Panc1 (cell line): ENCODE measurements around the gene NOTO. TPM values are rescaled to one million over a fixed set of nuclear protein-coding genes. Genes with fewer than 3 reads are reported as not detected.
A peak's percentile ranks its signal among the peaks of the same experiment; 100 is the strongest.

ENCODE experiments used
- ATAC-seq: fragments of 200-7000 bp; cut with Tn5 transposase; 2 replicates; pipeline ENCODE4 v1.9.1; 2020; ENCODE audit warnings: mild to moderate bottlenecking, moderate library complexity
- BruUV-seq: library from RNA; stranded (reverse); fragments of 400-500 nt; replicated peaks from 2 replicates; lab custom pipeline; 2021; lab: Mats Ljungman, UMichigan
- CTCF ChIA-PET: fragments of 300-600 bp; sonication (Branson Sonifier 250); formaldehyde crosslinking; loops from one replicate; lab custom pipeline; 2022; ENCODE audit warnings: antibody characterized with exemption; lab: Charles Lee
- POLR2A ChIA-PET: fragments of 300-600 bp; sonication (Branson Sonifier 250); formaldehyde crosslinking; loops from one replicate; lab custom pipeline; 2022; ENCODE audit warnings: antibody characterized with exemption; lab: Charles Lee
- DNase-seq: peaks from one replicate; pipeline ENCODE4 v3.0.0-alpha.2; 2010; ENCODE audit warnings: low read depth, low spot score
- H3K27ac ChIP-seq: 2 replicates; pipeline ENCODE4 v1.5.1; 2011; ENCODE audit warnings: mild to moderate bottlenecking, low read length, inconsistent platforms
- H3K27me3 ChIP-seq: fragments of 200-500 bp; sonication (Bioruptor generic); 2 replicates; pipeline ENCODE4 v1.6.0; 2014; ENCODE audit warnings: low read length, inconsistent platforms; ENCODE audit not compliant: control insufficient read depth, insufficient read depth
- H3K36me3 ChIP-seq: fragments of 200-500 bp; sonication (Bioruptor generic); 2 replicates; pipeline ENCODE4 v1.5.1; 2014; ENCODE audit warnings: inconsistent platforms, mild to moderate bottlenecking, low read length, moderate library complexity; ENCODE audit not compliant: control insufficient read depth, insufficient read depth
- H3K4me1 ChIP-seq: 2 replicates; pipeline ENCODE4 v1.5.1; 2011; ENCODE audit warnings: inconsistent platforms, mild to moderate bottlenecking, low read length, moderate library complexity; ENCODE audit not compliant: control insufficient read depth, insufficient read depth
- H3K4me3 ChIP-seq, 2 experiments: 2 replicates each; pipeline ENCODE4 v1.5.1; 2011 to 2012; ENCODE audit warnings: low read depth in 2 of 2, low read length in 2 of 2, mild to moderate bottlenecking in 2 of 2, inconsistent platforms in 1 of 2, moderate library complexity in 1 of 2
- H3K9me3 ChIP-seq: fragments of 200-500 bp; sonication (Bioruptor generic); 2 replicates; pipeline ENCODE4 v1.5.1; 2014; ENCODE audit warnings: low read depth, mild to moderate bottlenecking, inconsistent platforms, low read length, moderate library complexity; ENCODE audit not compliant: control insufficient read depth, insufficient read depth
- POLR2AphosphoS5 ChIP-seq: IDR thresholded peaks from 2 replicates; pipeline ENCODE4 v1.6.1; 2012; ENCODE audit warnings: mild to moderate bottlenecking, low read depth, low read length, moderate library complexity
- REST ChIP-seq, 2 experiments: IDR thresholded peaks; 2 replicates each; pipeline ENCODE4 v1.6.1; 2011 to 2012; ENCODE audit warnings: low read depth in 2 of 2, control low read depth in 1 of 2, low read length in 1 of 2, mild to moderate bottlenecking in 1 of 2, moderate library complexity in 1 of 2; ENCODE audit not compliant: insufficient read depth in 1 of 2
- SIN3A ChIP-seq: IDR thresholded peaks from 2 replicates; pipeline ENCODE4 v1.6.1; 2012; ENCODE audit warnings: low read depth, mild to moderate bottlenecking, low read length, moderate library complexity, borderline replicate concordance; ENCODE audit not compliant: insufficient read depth
- TCF7L2 ChIP-seq: IDR thresholded peaks from 2 replicates; pipeline ENCODE4 v1.6.1; 2011; ENCODE audit warnings: mild to moderate bottlenecking, low read depth, low read length, inconsistent platforms
- in situ Hi-C: cut with HindIII; loops from 2 replicates; pipeline ENCODE4 v1.10.0; 2016; ENCODE audit warnings: low sequenced_read_pairs, low pct_unique_long_range_greater_than_20kb
- intact Hi-C: fragments of 100-400 bp; cut with micrococcal nuclease; formaldehyde crosslinking; loops from one replicate; pipeline ENCODE4 v1.10.0; 2022; ENCODE audit not compliant: unreplicated experiment
- total RNA-seq: library from RNA; stranded (reverse); gene quantifications from one replicate; pipeline ENCODE4 v1.2.1, GENCODE V29; 2021; ENCODE audit not compliant: unreplicated experiment
- TF ChIP-seq, protein P1 (sequence below): fragments of 450-650 bp; IDR thresholded peaks from 2 replicates; pipeline ENCODE4 v1.5.1; 2017; ENCODE audit warnings: mild to moderate bottlenecking

The NOTO gene
- total RNA-seq, 1 experiment from 2014 or later = 0.08 TPM

DNA sequence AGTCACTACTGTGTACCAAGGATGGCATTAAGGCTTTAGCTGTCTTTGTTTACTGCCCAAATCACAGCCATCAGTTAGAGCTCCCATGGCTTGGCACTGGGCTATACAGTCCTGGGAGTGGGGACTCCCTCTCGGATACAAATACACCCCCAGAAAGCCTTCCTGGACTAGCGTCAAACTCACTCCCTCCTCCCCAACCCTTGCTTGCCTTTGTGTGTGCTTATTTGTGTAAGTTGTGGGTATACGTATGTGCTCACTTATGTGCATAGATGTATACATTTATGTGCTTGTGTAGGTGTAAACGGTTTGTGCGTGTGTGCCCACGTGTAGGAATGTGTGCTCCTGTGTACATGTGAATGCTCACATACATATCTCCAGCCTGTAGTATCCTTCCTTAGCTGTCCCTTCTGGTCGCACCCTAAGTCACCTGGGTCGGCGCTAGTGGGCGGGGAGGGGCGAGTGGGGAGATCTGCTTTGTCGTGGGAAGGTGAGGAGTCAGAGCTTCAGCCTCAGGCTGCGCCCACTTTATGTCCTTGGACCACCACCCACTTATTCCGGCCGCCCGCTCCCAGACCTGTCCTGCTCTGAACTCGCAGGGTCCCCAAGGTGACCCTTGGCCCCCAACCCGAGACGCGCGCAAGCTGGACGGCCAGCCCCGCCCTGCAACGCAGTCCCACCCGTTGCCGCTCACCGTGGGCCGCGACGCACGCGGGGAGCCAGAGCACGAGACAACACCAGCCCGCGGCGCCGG lies 30.2 kb downstream of the NOTO start:
- Histone ChIP-seq H3K4me1 (peaks cover 22% of the 10 kb centered on the region), H3K27ac (peak overlapping the region; percentile 5; the same call in 1 of the 2 replicates), H3K4me3 (peak overlapping the region; percentile 72 to 88), H3K9me3 (no peaks in the 10 kb centered on the region), H3K36me3 (peaks cover 10% of the 10 kb centered on the region; the same call in 1 of the 2 replicates), H3K27me3 (no peaks in the 10 kb centered on the region)
- intact Hi-C loops (no loop called here), in situ Hi-C loops (loop anchor here (10.0 kb wide), 1 partner anchor 62 kb away; the partner anchor contains the start of gene EGR4)
- BruUV-seq = no TSS peak
- ATAC-seq (peak; percentile 22; the same call in 1 of the 2 replicates), DNase-seq (no peak)
- POLR2A ChIA-PET = interaction anchor here (0.7 to 1.1 kb wide), 4 partner anchors 18 to 119 kb away, joined by 4 to 10 read pairs (median 6); no protein-coding TSS in a partner anchor
- TF ChIP-seq REST (IDR thresholded peaks at IDR 0.05; ENCODE audit: insufficient read depth in 1 of 2, low read depth in 2 of 2, low read length in 1 of 2) (no peak), SIN3A (peak; percentile 85; the same call in 1 of the 2 replicates), TCF7L2 (no peak), POLR2AphosphoS5 (no peak)
- TF ChIP-seq, protein P1, sequence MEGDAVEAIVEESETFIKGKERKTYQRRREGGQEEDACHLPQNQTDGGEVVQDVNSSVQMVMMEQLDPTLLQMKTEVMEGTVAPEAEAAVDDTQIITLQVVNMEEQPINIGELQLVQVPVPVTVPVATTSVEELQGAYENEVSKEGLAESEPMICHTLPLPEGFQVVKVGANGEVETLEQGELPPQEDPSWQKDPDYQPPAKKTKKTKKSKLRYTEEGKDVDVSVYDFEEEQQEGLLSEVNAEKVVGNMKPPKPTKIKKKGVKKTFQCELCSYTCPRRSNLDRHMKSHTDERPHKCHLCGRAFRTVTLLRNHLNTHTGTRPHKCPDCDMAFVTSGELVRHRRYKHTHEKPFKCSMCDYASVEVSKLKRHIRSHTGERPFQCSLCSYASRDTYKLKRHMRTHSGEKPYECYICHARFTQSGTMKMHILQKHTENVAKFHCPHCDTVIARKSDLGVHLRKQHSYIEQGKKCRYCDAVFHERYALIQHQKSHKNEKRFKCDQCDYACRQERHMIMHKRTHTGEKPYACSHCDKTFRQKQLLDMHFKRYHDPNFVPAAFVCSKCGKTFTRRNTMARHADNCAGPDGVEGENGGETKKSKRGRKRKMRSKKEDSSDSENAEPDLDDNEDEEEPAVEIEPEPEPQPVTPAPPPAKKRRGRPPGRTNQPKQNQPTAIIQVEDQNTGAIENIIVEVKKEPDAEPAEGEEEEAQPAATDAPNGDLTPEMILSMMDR = no peak
- CTCF ChIA-PET = interaction anchor here (0.6 to 1.9 kb wide), 2 partner anchors 20 to 69 kb away, joined by 8 to 14 read pairs; no protein-coding TSS in a partner anchor

DNA sequence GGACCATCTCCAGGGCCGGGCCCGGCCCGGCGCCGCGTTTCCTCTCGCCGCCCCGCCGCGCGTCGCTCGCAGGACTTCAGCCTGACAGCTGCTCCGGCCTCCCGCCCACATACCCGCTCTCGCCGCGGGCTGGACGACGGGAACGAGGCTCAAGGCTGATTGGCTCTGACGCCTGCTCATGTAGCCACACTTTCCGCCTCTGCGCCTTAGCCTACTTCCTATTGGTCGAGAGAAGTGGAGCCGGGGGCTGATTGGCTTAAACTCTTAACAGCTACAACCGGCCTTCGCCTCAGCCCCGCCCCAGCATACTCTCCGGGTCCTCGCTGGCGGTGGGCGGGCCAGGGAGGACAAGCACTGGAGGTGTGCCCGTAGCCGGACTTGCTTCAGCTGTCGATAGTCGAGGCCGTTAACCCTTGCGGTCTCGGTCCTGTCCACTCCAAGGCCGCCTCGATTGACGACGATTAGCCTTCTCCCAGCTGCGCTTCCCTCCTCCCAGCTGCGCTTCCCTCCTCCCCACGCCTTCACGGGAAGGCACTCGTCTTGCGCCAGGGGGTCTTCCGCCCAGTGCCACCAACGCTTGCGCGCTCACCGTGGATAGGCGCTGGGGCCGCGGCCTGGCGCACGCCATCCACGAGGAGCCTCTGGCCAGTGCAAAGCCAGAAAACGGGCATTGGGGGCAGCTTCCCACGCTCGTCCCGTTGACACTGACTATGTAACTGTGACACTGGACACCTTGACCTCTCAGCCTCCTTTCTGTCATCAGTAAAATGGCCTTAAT lies 31.0 kb downstream of the NOTO start, which contains the start of gene PRADC1:
Gene PRADC1 (minus strand): TSS at position 86 of the 778 bp plus-strand sequence. CDS start 79 bp downstream, at position 7.
- H3K4me3 ChIP-seq = peak within 1 kb of the TSS; percentile 72 to 88
- no TSS peak for BruUV-seq
- intact Hi-C loops = no loop called here

More for the DNA sequence above, 31.0 kb downstream of the NOTO start, which contains the start of gene PRADC1:
- ChIA-PET POLR2A (interaction anchor here (0.7 to 1.1 kb wide), 4 partner anchors 20 to 119 kb away, joined by 4 to 10 read pairs (median 4); no protein-coding TSS in a partner anchor), CTCF (interaction anchor here (0.6 to 1.9 kb wide), 2 partner anchors 20 to 70 kb away, joined by 8 to 14 read pairs; no protein-coding TSS in a partner anchor)
- TF ChIP-seq POLR2AphosphoS5 = peak; percentile 13; the same call in 1 of the 2 replicates
- TF ChIP-seq SIN3A = no peak; the same call in 1 of the 2 replicates
- H3K27ac ChIP-seq = peak within 1 kb of the TSS; percentile 97
- no peaks in the 10 kb centered on the region for H3K9me3 ChIP-seq
- DNase-seq (peak; percentile 98), ATAC-seq (peak; percentile 94)
- in situ Hi-C loops = loop anchor here (10.0 kb wide), 1 partner anchor 61 kb away; the partner anchor contains the start of gene EGR4
- no peaks in the 10 kb centered on the region for H3K27me3 ChIP-seq
- H3K4me1 ChIP-seq = peaks cover 27% of the 10 kb centered on the region
- peaks cover 10% of the 10 kb centered on the region; the same call in 1 of the 2 replicates for H3K36me3 ChIP-seq
